Stimulated activated CD4-positive, alpha-beta T cell treated with anti-CD3 and anti-CD28 coated beads, Interleukin-4, amount 100 ng/mL, for 1 hour (primary cell): ENCODE results near the gene EBF3.

ENCODE experiments used
- DNase-seq: peaks from one replicate; pipeline ENCODE4 v3.0.0-alpha.2; 2020

Gene EBF3

DNA sequence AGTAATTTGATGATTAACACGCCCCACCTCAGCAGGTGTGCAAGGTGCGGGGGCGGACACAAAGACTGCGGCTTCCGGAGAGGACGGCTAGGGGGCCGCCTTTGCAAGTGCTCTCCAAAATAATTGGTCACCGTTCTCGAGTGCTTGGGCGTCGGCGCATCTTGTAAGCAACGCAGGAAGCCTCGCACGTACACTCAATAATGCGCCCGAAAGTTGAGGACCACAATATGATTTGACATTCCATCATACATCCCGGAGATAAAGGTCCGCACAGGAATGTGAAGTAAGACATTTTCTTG is 114.7 kb downstream of the EBF3 start:
- no peak for DNase-seq

- no peak for DNase-seq
Measured at GRCh38 chr10:129848696-129849451, 115.2 kb downstream of the EBF3 start.

GRCh38 chr10:129847741-129848483 is 116.2 kb downstream of the EBF3 start:
- DNase-seq = no peak

DNA sequence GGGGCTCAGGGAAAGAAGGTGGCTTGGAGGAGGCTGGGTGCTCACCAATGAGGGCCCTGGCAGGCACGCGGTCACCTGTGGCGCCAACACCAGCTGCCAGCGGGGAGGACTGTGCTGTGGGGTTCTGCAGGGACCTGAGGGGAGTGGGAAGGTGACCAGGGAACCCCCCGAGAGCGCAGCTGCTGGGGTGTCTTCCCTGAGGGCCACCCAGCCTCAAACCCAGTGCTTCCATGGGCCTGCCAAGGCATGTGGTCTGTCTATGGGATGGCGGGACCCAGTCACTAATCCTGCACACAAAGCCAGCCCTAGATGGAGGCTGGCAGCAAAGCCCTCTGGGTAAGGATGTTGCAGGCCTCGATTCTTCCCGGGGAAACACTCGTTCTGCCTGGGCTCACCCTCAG is 117.1 kb downstream of the EBF3 start:
- no peak for DNase-seq

- DNase-seq = no peak
Measured at GRCh38 chr10:129845111-129845753, 118.8 kb downstream of the EBF3 start.

- DNase-seq = no peak
Measured at GRCh38 chr10:129844216-129844766, 119.8 kb downstream of the EBF3 start.

- DNase-seq = no peak
Measured at GRCh38 chr10:129843702-129844101, 120.4 kb downstream of the EBF3 start.

DNA sequence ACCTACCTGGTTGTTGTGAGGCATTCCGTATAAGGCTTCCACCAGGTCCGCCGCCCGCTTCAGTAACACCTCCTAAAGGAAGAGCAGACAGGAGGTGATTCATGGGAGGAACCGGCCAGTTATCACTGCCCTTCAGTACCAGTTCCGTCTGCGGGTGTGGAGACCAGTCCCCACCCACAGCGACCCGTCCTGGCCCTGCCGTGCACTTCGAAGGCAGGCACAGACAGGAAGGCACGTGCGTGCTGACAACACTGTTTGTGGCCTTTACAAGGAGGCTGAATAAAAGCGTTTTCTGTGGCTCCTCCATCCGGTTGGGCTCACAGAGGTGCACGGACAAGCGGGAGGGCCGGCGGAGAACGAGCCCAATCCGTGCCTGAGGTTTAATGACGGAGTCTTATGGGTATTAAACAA is 120.9 kb downstream of the EBF3 start:
- DNase-seq = no peak

DNA sequence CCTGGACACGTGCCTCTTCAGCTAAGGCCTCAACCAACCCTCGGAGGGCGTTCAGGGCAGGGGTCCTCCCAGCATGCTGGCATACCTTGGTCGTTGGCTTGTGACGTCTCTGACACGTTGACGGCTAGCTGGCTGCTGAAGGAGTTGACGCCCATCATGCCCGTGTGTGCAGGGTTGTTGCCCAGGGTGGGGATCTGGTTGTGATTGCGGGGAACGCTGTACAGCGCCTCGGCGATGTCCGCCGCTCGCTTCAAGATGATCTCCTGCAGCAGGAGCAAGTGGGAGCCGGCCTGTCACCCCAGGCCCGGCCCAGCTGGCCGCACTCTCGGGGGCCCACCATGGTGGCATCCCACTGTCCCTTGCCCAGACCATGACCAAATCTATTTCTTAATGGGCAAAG is 122.0 kb downstream of the EBF3 start:
- DNase-seq = no peak

GRCh38 chr10:129841590-129841989 is 122.5 kb downstream of the EBF3 start:
- no peak for DNase-seq

DNA sequence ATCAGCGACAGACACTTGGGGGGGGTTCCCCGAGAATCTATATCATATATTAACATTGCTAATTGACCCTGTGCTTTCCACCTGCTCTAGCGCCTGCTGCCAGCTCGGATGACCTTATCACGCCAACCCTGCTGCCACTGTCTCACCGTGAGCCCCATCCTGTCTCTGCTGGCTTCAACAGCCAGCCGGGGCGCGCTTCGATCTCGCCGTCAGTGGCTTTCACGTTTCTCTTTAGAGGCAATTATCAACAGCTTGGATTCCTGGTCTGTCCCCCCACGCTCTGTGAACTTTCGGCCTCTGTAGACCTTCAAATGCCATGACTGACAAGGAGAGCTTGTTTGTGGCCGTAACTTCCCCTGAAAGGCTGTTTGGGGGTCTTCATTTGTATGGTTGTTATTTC is 123.0 kb downstream of the EBF3 start:
- no peak for DNase-seq

DNA sequence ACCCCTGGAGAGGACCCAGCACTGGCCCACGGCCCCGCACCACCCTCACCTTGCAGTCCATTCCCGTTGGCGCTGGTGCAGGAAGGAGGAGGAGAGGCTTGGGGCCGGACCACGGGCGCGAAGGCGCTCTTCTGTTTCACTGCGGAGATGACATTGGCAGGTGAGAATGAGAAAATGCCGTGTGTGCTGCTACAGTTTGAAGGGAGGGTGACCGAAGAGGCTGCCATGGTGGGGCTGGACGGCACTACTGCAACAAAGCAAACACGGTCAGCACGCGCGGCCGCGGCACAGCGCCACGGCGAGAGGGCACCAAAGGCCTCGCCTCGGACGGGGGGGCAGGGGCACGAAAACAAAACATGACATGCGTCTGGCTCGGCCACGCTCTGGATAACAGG is 123.9 kb downstream of the EBF3 start:
- DNase-seq = no peak

- DNase-seq = no peak
Measured at GRCh38 chr10:129839285-129840195, 124.5 kb downstream of the EBF3 start.

DNA sequence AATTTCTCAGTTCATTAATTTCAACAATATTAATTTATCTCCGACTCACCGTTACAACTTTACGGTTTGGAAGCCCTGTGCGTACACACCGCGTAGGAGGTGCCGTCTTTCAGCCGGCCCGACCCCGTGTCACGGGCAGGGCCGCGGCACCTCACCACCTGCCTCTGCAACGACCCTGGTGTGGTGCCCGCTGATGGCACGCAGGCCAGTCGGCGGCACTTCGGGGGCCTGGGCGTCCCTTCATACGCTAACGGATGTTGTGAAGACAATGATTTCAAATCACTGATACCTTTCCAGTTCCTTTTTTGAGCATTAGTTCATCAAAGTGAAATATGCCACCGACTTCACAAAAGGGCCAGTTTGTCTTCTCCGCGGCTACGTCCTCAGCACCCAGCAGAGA is 125.3 kb downstream of the EBF3 start:
- no peak for DNase-seq

DNA sequence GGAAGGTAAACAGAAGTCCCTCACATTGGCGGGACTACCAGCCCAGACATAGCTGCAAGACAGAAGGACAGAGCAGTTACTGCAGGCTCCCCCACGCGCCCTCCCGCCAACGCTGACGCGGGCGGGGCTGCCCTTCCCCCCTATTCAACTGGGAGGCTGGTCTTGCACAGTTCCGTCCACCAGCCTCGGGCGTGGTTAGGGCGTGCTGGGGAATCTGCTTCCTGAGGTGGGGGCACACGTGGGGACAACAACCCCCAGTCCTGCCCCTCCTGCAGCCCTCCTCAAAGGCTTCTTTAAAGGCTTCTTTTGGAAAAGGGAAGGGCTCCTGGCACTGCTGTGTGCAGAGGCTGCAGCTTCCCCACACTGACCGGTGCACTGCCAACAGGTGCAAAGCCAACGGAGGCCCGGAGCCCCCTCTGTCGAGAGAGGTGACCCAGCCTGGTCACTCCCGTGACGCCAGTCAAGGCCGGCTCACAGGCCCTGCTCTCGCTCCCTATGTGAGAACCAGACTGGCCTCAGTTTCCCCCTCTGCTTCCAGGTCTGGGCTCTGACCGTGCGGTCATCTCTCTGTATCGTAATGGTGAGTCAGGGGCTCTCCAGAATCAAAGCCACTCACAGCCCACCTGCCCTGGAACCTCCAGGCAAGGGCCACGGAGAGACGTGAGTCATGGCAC is 126.0 kb downstream of the EBF3 start:
- DNase-seq = no peak

- DNase-seq = no peak
Measured at GRCh38 chr10:129836253-129836652, 127.8 kb downstream of the EBF3 start.

GRCh38 chr10:129833994-129834739 is 129.9 kb downstream of the EBF3 start:
- DNase-seq = no peak

DNA sequence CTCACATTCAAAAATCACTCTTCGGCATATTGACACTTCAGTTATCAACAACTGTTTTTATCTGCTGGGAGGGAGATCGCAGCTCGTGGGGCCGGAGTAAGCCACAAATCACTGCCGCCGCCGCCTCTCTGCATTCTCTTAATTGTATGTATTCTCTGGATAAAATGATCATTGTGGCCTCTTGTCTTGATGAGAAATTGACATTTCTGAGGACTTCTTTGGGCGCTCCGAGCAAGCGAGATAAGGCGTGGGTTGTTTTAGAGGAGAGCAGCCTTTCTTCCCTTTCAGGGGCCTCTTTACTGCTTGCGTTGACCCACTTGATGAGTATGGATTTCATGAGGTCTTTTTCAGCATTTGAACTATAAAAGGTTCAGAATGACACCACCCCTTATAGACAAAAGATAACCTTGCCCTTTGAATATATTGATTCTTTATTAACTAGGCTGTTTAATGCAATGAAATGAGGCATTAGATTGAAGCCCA is 130.6 kb downstream of the EBF3 start:
- no peak for DNase-seq

DNA sequence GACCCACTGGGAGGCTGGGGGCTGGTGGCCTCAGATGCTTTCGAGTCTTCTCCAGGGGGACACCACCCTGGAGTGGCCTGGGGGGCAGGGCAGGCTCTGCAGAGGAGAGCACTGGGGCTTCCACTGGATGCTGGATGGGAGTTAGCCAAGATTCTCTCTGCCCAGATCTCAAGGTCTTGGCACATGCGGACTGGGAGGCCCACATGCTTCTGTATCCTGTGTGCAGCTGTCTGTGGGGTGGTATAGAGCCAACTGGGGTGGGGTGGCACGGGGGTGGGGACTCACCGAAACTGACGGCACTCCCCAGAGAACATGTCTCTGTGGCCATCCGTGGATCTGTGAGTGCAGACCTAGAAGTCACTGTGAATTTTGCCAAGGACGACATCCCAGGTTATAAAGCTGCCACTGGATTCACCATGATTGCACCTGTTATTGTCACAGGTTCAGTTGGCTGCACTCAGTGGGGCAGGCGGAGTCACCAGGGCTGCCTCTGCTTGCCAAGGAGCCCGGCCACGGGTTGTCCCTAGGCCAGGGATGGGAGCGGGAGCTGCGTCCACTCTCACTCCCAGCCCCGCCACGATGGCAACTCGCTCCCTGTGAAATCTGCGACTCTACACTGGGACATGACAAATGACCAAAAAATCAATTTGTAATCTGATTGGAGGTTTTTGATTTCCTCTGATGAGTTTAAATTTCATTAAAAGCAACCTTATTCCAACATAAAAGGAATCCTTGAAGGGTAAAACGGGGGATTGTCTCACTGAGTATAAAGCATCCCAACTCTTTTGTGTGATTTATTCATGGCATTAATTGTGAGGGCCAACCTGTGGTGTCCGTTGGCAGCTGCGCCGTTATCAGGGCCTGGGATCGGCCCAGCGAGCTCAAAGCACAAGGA is 131.3 kb downstream of the EBF3 start:
- DNase-seq = no peak

DNA sequence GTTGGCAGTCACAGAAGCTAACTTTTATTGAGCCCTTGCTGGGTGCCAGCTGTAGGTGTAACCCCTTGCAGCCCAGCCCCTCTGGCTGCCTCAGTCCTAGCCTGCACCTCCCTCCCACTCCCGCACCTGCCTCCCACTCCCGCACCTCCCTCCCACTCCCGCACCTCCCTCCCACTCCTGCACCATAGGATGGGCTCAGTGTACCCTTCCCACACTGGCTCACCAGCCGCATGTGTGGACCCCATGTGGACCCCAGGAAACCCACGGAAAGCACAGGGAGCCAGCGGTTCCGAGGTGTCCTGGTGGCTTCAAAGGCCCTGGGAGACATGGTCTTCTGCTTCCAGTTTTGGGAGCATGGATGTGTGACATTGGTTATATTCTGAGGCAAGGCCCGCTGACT is 132.9 kb downstream of the EBF3 start:
- DNase-seq = no peak
